T-helper 1 cell treated with Interleukin-12 subunit alpha and Interleukin-12 subunit beta and Interleukin-4 antibody, amounts not matched to agents 30 μg/mL and 1 μg/mL, for 36 hours (primary cell): Measurements from ENCODE around the gene STIMATE.

Experiments used
- H3K27ac Mint-ChIP-seq: one replicate; pipeline ENCODE4 v1.8.0; 2021; ENCODE audit warnings: mild to moderate bottlenecking, mixed read lengths
- H3K27me3 Mint-ChIP-seq: one replicate; pipeline ENCODE4 v1.8.0; 2021; ENCODE audit warnings: low read depth, mixed read lengths
- H3K36me3 Mint-ChIP-seq: one replicate; pipeline ENCODE4 v1.8.0; 2021; ENCODE audit warnings: low read depth, mixed read lengths
- H3K4me1 Mint-ChIP-seq: one replicate; pipeline ENCODE4 v1.8.0; 2021; ENCODE audit warnings: low read depth, mixed read lengths
- H3K4me3 Mint-ChIP-seq: one replicate; pipeline ENCODE4 v1.8.0; 2021; ENCODE audit warnings: mild to moderate bottlenecking, moderate library complexity, mixed read lengths
- H3K9me3 Mint-ChIP-seq: one replicate; pipeline ENCODE4 v1.8.0; 2021; ENCODE audit warnings: mixed read lengths

The STIMATE gene

GRCh38 chr3:52817221-52817620, 80.1 kb downstream of the STIMATE start:
- H3K36me3 Mint-ChIP-seq = no peaks in the 10 kb centered on the region
- no peak overlapping the region for H3K27ac Mint-ChIP-seq
- H3K27me3 Mint-ChIP-seq = no peaks in the 10 kb centered on the region
- no peak overlapping the region for H3K4me3 Mint-ChIP-seq
- no peaks in the 10 kb centered on the region for H3K4me1 Mint-ChIP-seq
- no peaks in the 10 kb centered on the region for H3K9me3 Mint-ChIP-seq

- Mint-ChIP-seq H3K9me3 (no peaks in the 10 kb centered on the region), H3K4me1 (no peaks in the 10 kb centered on the region), H3K27me3 (no peaks in the 10 kb centered on the region), H3K36me3 (no peaks in the 10 kb centered on the region), H3K4me3 (no peak overlapping the region), H3K27ac (no peak overlapping the region)
Observed at GRCh38 chr3:52816654-52817053, 80.7 kb downstream of the STIMATE start.

GRCh38 chr3:52816199-52816598, 81.1 kb downstream of the STIMATE start:
- no peaks in the 10 kb centered on the region for H3K9me3 Mint-ChIP-seq
- H3K27me3 Mint-ChIP-seq = no peaks in the 10 kb centered on the region
- no peak overlapping the region for H3K4me3 Mint-ChIP-seq
- no peak overlapping the region for H3K27ac Mint-ChIP-seq
- H3K36me3 Mint-ChIP-seq = no peaks in the 10 kb centered on the region
- no peaks in the 10 kb centered on the region for H3K4me1 Mint-ChIP-seq

GRCh38 chr3:52813810-52814209, 83.5 kb downstream of the STIMATE start:
- no peak overlapping the region for H3K27ac Mint-ChIP-seq
- H3K4me3 Mint-ChIP-seq = no peak overlapping the region
- peaks cover 4% of the 10 kb centered on the region for H3K27me3 Mint-ChIP-seq
- H3K4me1 Mint-ChIP-seq = peaks cover 4% of the 10 kb centered on the region
- H3K36me3 Mint-ChIP-seq = no peaks in the 10 kb centered on the region
- H3K9me3 Mint-ChIP-seq = no peaks in the 10 kb centered on the region

- H3K9me3 Mint-ChIP-seq = no peaks in the 10 kb centered on the region
- no peak overlapping the region for H3K27ac Mint-ChIP-seq
- no peaks in the 10 kb centered on the region for H3K36me3 Mint-ChIP-seq
- H3K4me1 Mint-ChIP-seq = peaks cover 4% of the 10 kb centered on the region
- peaks cover 4% of the 10 kb centered on the region for H3K27me3 Mint-ChIP-seq
- no peak overlapping the region for H3K4me3 Mint-ChIP-seq
Observed at GRCh38 chr3:52811452-52812011, 85.8 kb downstream of the STIMATE start.

DNA sequence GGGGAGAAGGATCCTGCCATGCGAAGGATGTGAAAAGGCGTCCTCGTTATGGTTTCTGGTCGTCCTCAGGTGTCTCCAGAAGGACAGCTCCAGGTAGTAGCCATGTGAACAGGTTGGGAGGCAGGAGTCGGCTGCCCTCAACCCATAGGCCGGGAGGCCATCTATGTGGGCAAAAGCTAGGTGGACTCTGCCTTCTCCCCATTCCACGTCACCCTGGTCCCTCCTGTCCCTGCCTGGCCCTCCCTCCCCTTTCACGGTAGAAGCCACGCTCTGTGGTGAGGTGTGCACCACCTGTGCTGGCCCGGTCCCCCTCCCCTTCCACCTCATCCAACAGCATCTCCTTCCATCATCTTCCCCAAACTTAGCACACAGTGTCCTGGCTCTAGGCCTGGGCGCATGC, 86.4 kb downstream of the STIMATE start:
- Mint-ChIP-seq H3K4me1 (peaks cover 4% of the 10 kb centered on the region), H3K27ac (no peak overlapping the region), H3K4me3 (no peak overlapping the region), H3K9me3 (no peaks in the 10 kb centered on the region), H3K27me3 (peaks cover 4% of the 10 kb centered on the region), H3K36me3 (no peaks in the 10 kb centered on the region)

DNA sequence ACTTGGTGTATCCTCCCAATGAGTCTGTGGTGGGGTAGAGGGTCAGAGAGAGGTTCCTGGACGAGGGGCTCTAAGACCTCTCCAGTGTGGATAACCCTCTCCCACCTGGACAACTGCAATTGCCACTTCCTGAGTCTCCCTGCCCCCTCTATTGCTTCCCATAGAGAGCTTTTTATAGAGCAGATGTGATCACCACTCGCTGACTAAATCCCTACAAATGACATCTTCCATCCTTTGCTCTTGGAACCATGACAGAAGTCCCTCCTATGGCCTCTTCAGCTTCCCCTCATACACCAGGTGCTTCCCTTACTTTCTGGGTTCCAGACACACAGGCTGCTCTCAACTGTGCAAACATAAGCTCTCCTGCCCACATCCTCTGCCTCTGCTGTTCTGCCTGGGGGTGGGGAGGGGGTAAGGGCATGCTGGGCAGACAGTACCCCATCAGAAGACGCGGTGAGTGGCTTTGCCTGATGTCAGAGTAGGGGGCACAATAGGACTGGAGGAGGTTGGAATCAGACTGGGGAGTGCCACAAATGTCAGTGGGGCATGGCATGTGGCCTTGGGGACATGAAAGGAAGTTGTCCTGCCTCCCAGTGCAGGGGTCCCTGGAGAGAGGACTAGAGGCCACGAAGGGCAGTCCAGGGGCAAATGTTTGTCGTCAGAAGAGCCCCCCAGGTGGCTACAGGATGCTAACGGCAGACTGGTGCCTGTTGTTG, 87.5 kb downstream of the STIMATE start:
- Mint-ChIP-seq H3K9me3 (no peaks in the 10 kb centered on the region), H3K36me3 (no peaks in the 10 kb centered on the region), H3K4me1 (peaks cover 4% of the 10 kb centered on the region), H3K27me3 (peaks cover 4% of the 10 kb centered on the region), H3K4me3 (no peak overlapping the region), H3K27ac (no peak overlapping the region)

DNA sequence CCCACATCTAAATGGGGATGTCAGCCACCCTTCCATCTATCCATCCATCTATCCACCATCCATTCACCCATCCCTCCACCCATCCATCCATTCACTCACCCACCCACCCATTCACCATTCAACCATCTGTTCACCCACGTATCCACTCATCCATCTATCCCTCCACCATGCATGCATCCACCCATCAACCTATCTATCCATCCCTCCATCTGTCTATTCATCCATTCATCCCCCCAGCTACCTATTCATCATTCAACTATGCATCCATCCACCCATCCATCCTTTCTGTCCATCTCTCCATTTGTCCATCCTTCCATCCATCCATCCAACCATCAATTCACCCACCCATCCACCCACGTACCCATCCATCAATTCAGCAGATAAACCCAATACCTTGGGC, 88.2 kb downstream of the STIMATE start:
- Mint-ChIP-seq H3K4me3 (no peak overlapping the region), H3K27ac (no peak overlapping the region), H3K9me3 (no peaks in the 10 kb centered on the region), H3K27me3 (peaks cover 4% of the 10 kb centered on the region), H3K4me1 (peaks cover 4% of the 10 kb centered on the region), H3K36me3 (no peaks in the 10 kb centered on the region)

GRCh38 chr3:52805270-52806039, 91.9 kb downstream of the STIMATE start:
- Mint-ChIP-seq H3K27ac (no peak overlapping the region), H3K27me3 (peaks cover 4% of the 10 kb centered on the region), H3K9me3 (no peaks in the 10 kb centered on the region), H3K36me3 (no peaks in the 10 kb centered on the region), H3K4me1 (peaks cover 4% of the 10 kb centered on the region), H3K4me3 (no peak overlapping the region)

- Mint-ChIP-seq H3K36me3 (no peaks in the 10 kb centered on the region), H3K27ac (no peak overlapping the region), H3K4me1 (no peaks in the 10 kb centered on the region)
Observed at GRCh38 chr3:52801839-52802238, 95.5 kb downstream of the STIMATE start.

GRCh38 chr3:52800079-52800478, 97.3 kb downstream of the STIMATE start:
- H3K9me3 Mint-ChIP-seq = no peaks in the 10 kb centered on the region
- no peaks in the 10 kb centered on the region for H3K36me3 Mint-ChIP-seq

More at GRCh38 chr3:52801839-52802238, 95.5 kb downstream of the STIMATE start:
- no peaks in the 10 kb centered on the region for H3K9me3 Mint-ChIP-seq
- no peak overlapping the region for H3K4me3 Mint-ChIP-seq
- no peaks in the 10 kb centered on the region for H3K27me3 Mint-ChIP-seq

DNA sequence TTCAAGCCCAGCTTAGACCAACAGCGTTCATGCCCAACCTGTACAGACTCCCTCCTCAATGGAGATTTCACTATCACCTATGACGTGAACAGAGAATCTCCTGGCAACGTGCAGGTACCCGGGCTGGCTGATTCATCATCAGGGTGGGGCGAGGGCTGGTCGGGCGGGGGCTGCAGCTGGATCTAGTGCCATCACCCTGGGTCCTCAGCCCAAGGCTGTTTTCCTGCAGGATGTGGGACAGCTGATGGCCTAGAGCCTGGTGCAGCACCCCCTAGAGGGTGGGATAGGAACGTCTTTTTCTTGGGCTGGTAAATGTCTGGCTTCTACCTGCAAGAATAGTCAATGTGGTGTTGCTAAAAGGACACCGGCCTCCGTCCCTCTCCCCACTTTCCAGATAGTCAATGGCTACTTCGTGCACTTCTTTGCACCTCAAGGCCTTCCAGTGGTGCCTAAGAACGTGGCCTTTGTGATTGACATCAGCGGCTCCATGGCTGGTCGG, 98.3 kb downstream of the STIMATE start:
- H3K27me3 Mint-ChIP-seq = no peaks in the 10 kb centered on the region
- H3K4me1 Mint-ChIP-seq = no peaks in the 10 kb centered on the region
- H3K27ac Mint-ChIP-seq = no peak overlapping the region
- H3K36me3 Mint-ChIP-seq = no peaks in the 10 kb centered on the region
- no peak overlapping the region for H3K4me3 Mint-ChIP-seq
- H3K9me3 Mint-ChIP-seq = no peaks in the 10 kb centered on the region

More at GRCh38 chr3:52800079-52800478, 97.3 kb downstream of the STIMATE start:
- Mint-ChIP-seq H3K4me1 (no peaks in the 10 kb centered on the region), H3K4me3 (no peak overlapping the region), H3K27me3 (no peaks in the 10 kb centered on the region), H3K27ac (no peak overlapping the region)

DNA sequence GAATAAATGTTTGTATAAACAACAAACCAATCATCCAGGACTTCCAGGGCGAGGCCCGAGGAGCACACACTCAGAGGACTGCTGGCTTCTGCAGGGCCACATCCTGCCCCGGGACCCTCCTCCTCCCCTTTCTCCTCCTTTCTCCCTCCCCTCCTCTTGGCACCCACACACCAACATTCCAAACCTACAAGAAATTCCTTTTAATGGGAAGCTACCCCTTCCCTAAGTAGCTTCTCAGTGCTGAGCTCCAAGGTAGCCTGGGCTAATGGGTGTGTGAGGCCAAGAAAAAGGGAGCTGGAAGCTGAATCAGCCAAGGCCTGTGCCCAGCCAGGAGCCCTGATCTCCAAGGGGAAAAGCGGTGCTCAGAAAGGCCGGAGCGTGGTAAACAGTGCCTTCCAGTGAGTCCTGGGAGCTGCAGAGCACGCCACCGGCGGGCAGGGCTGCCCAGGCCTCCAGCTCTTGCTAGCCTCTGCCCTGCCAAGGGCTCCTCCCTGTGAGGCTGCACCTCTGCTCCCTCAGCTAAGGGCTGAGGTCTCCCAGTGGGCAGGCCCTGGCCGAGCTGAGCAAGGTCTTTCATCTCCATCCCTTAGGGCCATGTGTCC, 98.9 kb downstream of the STIMATE start:
- Mint-ChIP-seq H3K27ac (no peak overlapping the region), H3K36me3 (no peaks in the 10 kb centered on the region), H3K9me3 (no peaks in the 10 kb centered on the region), H3K27me3 (no peaks in the 10 kb centered on the region), H3K4me1 (no peaks in the 10 kb centered on the region), H3K4me3 (no peak overlapping the region)

GRCh38 chr3:52796411-52796810, 100.9 kb downstream of the STIMATE start:
- no peaks in the 10 kb centered on the region for H3K27me3 Mint-ChIP-seq
- H3K4me1 Mint-ChIP-seq = no peaks in the 10 kb centered on the region
- H3K9me3 Mint-ChIP-seq = no peaks in the 10 kb centered on the region
- H3K36me3 Mint-ChIP-seq = no peaks in the 10 kb centered on the region
- H3K27ac Mint-ChIP-seq = no peak overlapping the region
- H3K4me3 Mint-ChIP-seq = no peak overlapping the region
